Measurements from ENCODE around the gene HAPLN1. TPM values are rescaled to one million over a fixed set of nuclear protein-coding genes. Genes with fewer than 3 reads are reported as not detected.

Gene HAPLN1
- total and polyA plus RNA-seq, 10 of the 15 experiments (the other 5 are each of a cell fraction or from before 2014, with no cell fraction given): 0.05 to 0.21 (median 0.17) TPM; not detected in 2

- POLR2A ChIA-PET: no interaction called here
- in situ Hi-C loops (cut with MboI) (no loop called here), intact Hi-C loops (cut with micrococcal nuclease; ENCODE audit: unreplicated experiment) (no loop called here)
- Histone ChIP-seq H2AFZ (ENCODE audit: control insufficient read depth, low read depth, low read length) (no peak overlapping the region), H3K9ac (ENCODE audit: control insufficient read depth, insufficient read depth, low read length) (no peak overlapping the region), H3K9me3 (replicated peaks; ENCODE audit: control insufficient read depth, insufficient read depth, low read length) (no peaks in the 10 kb centered on the region), H3K4me1 (ENCODE audit: control insufficient read depth, insufficient read depth, low read length) (no peaks in the 10 kb centered on the region), H3K79me2 (ENCODE audit: control insufficient read depth, insufficient read depth, low read length) (no peaks in the 10 kb centered on the region), H3K27me3 (replicated peaks in 1 of 2; ENCODE audit: control insufficient read depth in 2 of 2, insufficient read depth in 2 of 2, low read length in 1 of 2) (no peaks in the 10 kb centered on the region), H4K20me1 (ENCODE audit: control insufficient read depth, insufficient read depth) (no peaks in the 10 kb centered on the region), H3K36me3 (ENCODE audit: control insufficient read depth in 2 of 2, insufficient read depth in 2 of 2, low read length in 1 of 2) (no peaks in the 10 kb centered on the region), H3K4me2 (ENCODE audit: control insufficient read depth, insufficient read depth) (no peak overlapping the region), H3K4me3 (no peak overlapping the region), H3K27ac (ENCODE audit: control insufficient read depth, insufficient read depth) (no peak overlapping the region)
- BruUV-seq (replicated peaks): no TSS peak
- TF ChIP-seq NBN (IDR thresholded peaks at IDR 0.05): no peak
- no peak for TF ChIP-seq RELA (IDR thresholded peaks at IDR 0.05; ENCODE audit: borderline replicate concordance, partially characterized antibody)
- no peak for TF ChIP-seq ATF3 (IDR thresholded peaks at IDR 0.05; ENCODE audit: borderline replicate concordance, extremely low read depth, low read depth, low read length)
- no peak for TF ChIP-seq ZNF24 (IDR thresholded peaks at IDR 0.05)
- no peak for TF ChIP-seq TBL1XR1 (IDR thresholded peaks at IDR 0.05; ENCODE audit: low read depth, low read length)
- TF ChIP-seq STAT3 (IDR thresholded peaks at IDR 0.05; ENCODE audit: low read depth, low read length): no peak
- TF ChIP-seq NFYA (IDR thresholded peaks at IDR 0.05; ENCODE audit: borderline replicate concordance, low read depth, low read length): no peak
- no peak for TF ChIP-seq RELB (IDR thresholded peaks at IDR 0.05; ENCODE audit: low read depth)
- 100% methylated on average over 1 of the region's 1 CpG for WGBS (ENCODE audit: insufficient coverage, insufficient replicate concordance, low lambda C conversion rate, missing lambda C conversion rate)
- RAD21 ChIA-PET (ENCODE audit: unreplicated experiment): no interaction called here
- SMC1A ChIA-PET (ENCODE audit: uncharacterized antibody, unreplicated experiment): interaction anchor here (0.6 kb wide), 1 partner anchor 1036 kb away, joined by 3 read pairs; no protein-coding TSS in a partner anchor
- no peak for ATAC-seq
- CTCF ChIA-PET: interaction anchor here (0.7 to 1.6 kb wide), 2 partner anchors 8 to 1287 kb away, joined by 3 to 4 read pairs; no protein-coding TSS in a partner anchor
- DNase-seq (ENCODE audit: low read depth, low spot score): no peak
- FAIRE-seq: no peak
Observed at GRCh38 chr5:83639911-83640310, 80.7 kb downstream of the HAPLN1 start.

Data from GM12878 (cell line).